ENCODE data around the gene TESK1. TPM values are rescaled to one million over a fixed set of nuclear protein-coding genes. Genes with fewer than 3 reads are reported as not detected.

The TESK1 gene
- total and polyA plus RNA-seq, 4 donors: 13.7 to 46.9 (median 30.5) TPM

DNA sequence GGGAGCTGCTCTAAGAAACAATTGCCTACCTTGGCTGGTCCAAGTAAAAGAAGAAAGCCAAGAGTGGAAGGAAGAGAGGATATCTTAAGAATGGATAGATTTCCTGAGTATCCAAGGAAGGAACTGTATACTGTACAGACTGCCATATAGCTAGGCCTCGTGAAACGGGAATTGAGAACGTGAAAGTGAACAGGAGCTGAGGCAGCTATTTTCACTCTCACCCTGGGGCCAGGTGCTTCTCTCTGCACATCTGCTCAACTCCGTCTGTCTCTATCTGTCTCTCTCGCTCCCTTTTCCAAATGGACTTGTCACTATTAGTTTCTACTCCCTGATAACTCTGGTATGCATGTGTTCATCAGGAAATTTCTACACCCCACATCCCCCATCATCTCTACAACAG lies 35.9 kb upstream of the TESK1 start:
- Histone ChIP-seq H3K27ac (ENCODE audit: low read depth in 1 of 2, low read length in 1 of 2) (no peak overlapping the region), H3K4me1 (ENCODE audit: control insufficient read depth in 5 of 5, insufficient read depth in 5 of 5, low read length in 5 of 5) (peaks cover 0 to under 1% (median 0%) of the 10 kb centered on the region in 5 donors), H3K36me3 (ENCODE audit: control insufficient read depth in 4 of 4, insufficient read depth in 4 of 4, low read length in 4 of 4) (no peaks in the 10 kb centered on the region), H3K9ac (ENCODE audit: insufficient read depth in 1 of 2, low read length in 2 of 2) (no peak overlapping the region), H3K4me3 (no peak overlapping the region), H3K27me3 (ENCODE audit: control insufficient read depth in 3 of 3, insufficient read depth in 3 of 3, low read length in 2 of 3) (no peaks in the 10 kb centered on the region), H3K9me3 (ENCODE audit: control insufficient read depth in 4 of 4, insufficient read depth in 3 of 4, low read length in 3 of 4) (no peaks in the 10 kb centered on the region)
- WGBS, 2 donors: 48 to 67% methylated on average over 5 of the region's 5 CpGs
- ATAC-seq (ENCODE audit: insufficient read depth, low FRiP score): no peak
- TF ChIP-seq, protein P1, sequence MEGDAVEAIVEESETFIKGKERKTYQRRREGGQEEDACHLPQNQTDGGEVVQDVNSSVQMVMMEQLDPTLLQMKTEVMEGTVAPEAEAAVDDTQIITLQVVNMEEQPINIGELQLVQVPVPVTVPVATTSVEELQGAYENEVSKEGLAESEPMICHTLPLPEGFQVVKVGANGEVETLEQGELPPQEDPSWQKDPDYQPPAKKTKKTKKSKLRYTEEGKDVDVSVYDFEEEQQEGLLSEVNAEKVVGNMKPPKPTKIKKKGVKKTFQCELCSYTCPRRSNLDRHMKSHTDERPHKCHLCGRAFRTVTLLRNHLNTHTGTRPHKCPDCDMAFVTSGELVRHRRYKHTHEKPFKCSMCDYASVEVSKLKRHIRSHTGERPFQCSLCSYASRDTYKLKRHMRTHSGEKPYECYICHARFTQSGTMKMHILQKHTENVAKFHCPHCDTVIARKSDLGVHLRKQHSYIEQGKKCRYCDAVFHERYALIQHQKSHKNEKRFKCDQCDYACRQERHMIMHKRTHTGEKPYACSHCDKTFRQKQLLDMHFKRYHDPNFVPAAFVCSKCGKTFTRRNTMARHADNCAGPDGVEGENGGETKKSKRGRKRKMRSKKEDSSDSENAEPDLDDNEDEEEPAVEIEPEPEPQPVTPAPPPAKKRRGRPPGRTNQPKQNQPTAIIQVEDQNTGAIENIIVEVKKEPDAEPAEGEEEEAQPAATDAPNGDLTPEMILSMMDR (IDR thresholded peaks at IDR 0.05; ENCODE audit: control extremely low read depth, extremely low read depth): no peak
- DNase-seq: no peak

DNA sequence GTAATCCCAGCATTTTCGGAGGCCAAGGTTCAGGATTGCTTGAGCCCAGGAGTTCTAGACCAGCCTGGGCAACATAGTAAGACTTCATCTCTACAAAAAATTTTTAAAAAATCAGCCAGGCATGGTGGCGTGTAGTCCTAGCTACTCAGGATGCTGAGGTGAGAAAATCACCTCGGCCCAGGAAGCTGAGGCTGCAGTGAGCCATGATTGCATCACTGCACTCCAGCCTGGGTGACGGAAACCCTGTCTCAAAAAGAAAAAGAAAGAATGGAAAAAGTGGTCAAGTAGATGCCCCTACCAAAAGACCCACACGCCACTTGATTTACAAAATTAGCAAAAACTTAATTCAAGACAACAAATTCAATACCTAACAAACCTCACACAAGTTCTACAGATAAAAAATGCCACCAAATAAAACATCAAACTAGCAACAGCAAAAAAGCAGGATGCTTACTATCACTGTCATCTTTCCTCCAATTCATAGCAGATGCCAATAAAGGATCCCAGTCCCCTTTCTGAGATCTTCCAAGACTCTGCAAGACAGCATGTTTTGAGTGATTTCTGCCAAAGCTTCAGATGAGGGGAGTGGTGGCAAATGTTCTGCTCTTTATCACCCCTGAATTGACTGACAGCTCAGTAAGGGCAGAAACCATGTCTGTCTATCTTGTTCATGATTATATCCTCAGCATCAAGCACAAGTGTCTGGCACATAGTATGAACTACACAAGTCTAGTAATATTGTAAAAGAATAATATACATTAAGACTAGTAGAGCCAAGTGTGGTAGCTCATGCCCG lies 34.2 kb upstream of the TESK1 start:
- TF ChIP-seq, protein P1 (IDR thresholded peaks at IDR 0.05; ENCODE audit: control extremely low read depth, extremely low read depth): no peak
- Histone ChIP-seq H3K9me3 (ENCODE audit: control insufficient read depth in 4 of 4, insufficient read depth in 3 of 4, low read length in 3 of 4) (no peaks in the 10 kb centered on the region), H3K9ac (ENCODE audit: insufficient read depth in 1 of 2, low read length in 2 of 2) (no peak overlapping the region), H3K27me3 (ENCODE audit: control insufficient read depth in 3 of 3, insufficient read depth in 3 of 3, low read length in 2 of 3) (no peaks in the 10 kb centered on the region), H3K36me3 (ENCODE audit: control insufficient read depth in 4 of 4, insufficient read depth in 4 of 4, low read length in 4 of 4) (no peaks in the 10 kb centered on the region), H3K27ac (ENCODE audit: low read depth in 1 of 2, low read length in 1 of 2) (no peak overlapping the region), H3K4me3 (no peak overlapping the region), H3K4me1 (ENCODE audit: control insufficient read depth in 5 of 5, insufficient read depth in 5 of 5, low read length in 5 of 5) (no peaks in the 10 kb centered on the region)
- DNase-seq (no peak), ATAC-seq (ENCODE audit: insufficient read depth, low FRiP score) (no peak)
- WGBS, 2 donors: 62 to 74% methylated on average over 6 of the region's 6 CpGs

DNA sequence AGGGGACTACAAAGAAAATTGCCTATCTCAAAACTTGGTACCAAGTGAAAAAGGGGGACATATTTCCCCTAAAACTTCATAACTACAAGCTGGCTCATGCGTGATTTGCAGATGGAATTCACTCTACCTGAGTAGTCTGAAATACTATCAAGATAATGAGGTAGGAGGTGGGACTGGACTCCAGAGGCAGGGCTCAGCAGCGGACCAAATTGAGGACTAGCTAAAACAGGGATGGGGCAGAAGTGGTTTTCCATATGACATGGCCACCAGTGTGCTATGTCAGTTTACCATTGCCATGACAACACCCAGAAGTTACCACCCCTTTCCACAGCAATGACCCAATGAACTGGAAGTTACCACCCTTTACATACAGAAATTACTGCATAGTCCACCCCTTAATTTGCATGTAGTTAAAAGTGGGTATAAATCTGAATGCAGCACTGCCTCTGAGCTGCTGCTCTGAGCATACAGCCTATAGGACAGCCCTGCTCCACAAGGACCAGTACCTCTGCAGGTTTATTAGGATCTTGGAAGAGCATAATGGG lies 30.4 kb upstream of the TESK1 start:
- WGBS, 2 donors: 89 to 96% methylated on average over 2 of the region's 2 CpGs
- DNase-seq (no peak), ATAC-seq (ENCODE audit: insufficient read depth, low FRiP score) (no peak)

More for the DNA sequence above, 30.4 kb upstream of the TESK1 start:
- TF ChIP-seq, protein P1 (IDR thresholded peaks at IDR 0.05; ENCODE audit: control extremely low read depth, extremely low read depth): no peak
- H3K9me3 ChIP-seq (ENCODE audit: control insufficient read depth in 4 of 4, insufficient read depth in 3 of 4, low read length in 3 of 4): peaks cover 0 to 2% (median 0%) of the 10 kb centered on the region in 4 donors
- no peaks in the 10 kb centered on the region for H3K27me3 ChIP-seq (ENCODE audit: control insufficient read depth in 3 of 3, insufficient read depth in 3 of 3, low read length in 2 of 3)
- H3K36me3 ChIP-seq (ENCODE audit: control insufficient read depth in 4 of 4, insufficient read depth in 4 of 4, low read length in 4 of 4): no peaks in the 10 kb centered on the region
- no peak overlapping the region for H3K27ac ChIP-seq (ENCODE audit: low read depth in 1 of 2, low read length in 1 of 2)
- no peak overlapping the region for H3K4me3 ChIP-seq
- no peak overlapping the region for H3K9ac ChIP-seq (ENCODE audit: insufficient read depth in 1 of 2, low read length in 2 of 2)
- no peaks in the 10 kb centered on the region for H3K4me1 ChIP-seq (ENCODE audit: control insufficient read depth in 5 of 5, insufficient read depth in 5 of 5, low read length in 5 of 5)

Data from lung (tissue), 12 donors.